Effector memory CD4-positive, alpha-beta T cell (primary cell): ENCODE results near the gene PLEKHH1.
"Not testable (repeated sequence)": the region's sequence is repeated elsewhere in the genome, so short reads cannot be mapped to it uniquely, and the experiment has no call there.

Experiments
- DNase-seq, 3 donors: peaks; one replicate each; pipeline ENCODE4 v3.0.0-alpha.2; 2020
- H3K27ac ChIP-seq: 2 replicates; pipeline ENCODE4 v1.7.0; 2013; ENCODE audit warnings: mild to moderate bottlenecking, low read length, moderate library complexity; ENCODE audit not compliant: insufficient read depth, poor library complexity, severe bottlenecking
- H3K27me3 ChIP-seq: replicated peaks from 2 replicates; pipeline ENCODE4 v1.7.0; 2013; ENCODE audit warnings: mild to moderate bottlenecking, low read length; ENCODE audit not compliant: insufficient read depth, control insufficient read depth, poor library complexity, severe bottlenecking
- H3K36me3 ChIP-seq: 2 replicates; pipeline ENCODE4 v1.7.0; 2013; ENCODE audit warnings: mild to moderate bottlenecking, low read length, moderate library complexity; ENCODE audit not compliant: control insufficient read depth, insufficient read depth
- H3K4me1 ChIP-seq: 2 replicates; pipeline ENCODE4 v1.7.0; 2013; ENCODE audit warnings: low read length, mild to moderate bottlenecking; ENCODE audit not compliant: control insufficient read depth, insufficient read depth, poor library complexity, severe bottlenecking
- H3K4me3 ChIP-seq: 2 replicates; pipeline ENCODE4 v1.7.0; 2013; ENCODE audit warnings: low read length, low read depth, mild to moderate bottlenecking; ENCODE audit not compliant: insufficient read depth, poor library complexity, severe bottlenecking
- H3K9me3 ChIP-seq: 2 replicates; pipeline ENCODE4 v1.7.0; 2013; ENCODE audit warnings: mild to moderate bottlenecking, low read length, moderate library complexity; ENCODE audit not compliant: control insufficient read depth

PLEKHH1 gene

DNA sequence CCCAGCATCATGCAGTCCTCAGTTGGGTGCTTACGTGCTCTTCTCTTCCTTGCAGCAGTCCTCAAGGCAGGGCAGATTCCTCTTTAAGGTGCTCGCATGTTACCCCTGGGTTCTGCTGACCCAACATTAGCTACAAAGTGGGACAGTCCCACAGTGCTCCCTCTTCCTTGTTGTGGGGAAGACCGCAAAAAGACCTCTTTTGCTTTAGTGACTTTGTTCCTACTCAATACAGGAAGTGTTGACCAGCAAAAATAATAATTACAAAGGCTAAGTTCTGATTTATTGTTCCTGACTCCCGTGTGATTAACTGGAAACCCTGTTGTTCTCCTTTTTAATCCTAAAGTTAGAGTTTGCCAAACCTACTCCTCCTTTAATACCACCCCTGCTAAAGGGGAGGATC lies 53.3 kb downstream of the PLEKHH1 start:
- Histone ChIP-seq H3K36me3 (peaks cover 28% of the 10 kb centered on the region), H3K27me3 (no peaks in the 10 kb centered on the region), H3K9me3 (no peaks in the 10 kb centered on the region), H3K27ac (no peak overlapping the region), H3K4me3 (no peak overlapping the region), H3K4me1 (no peaks in the 10 kb centered on the region)
- DNase-seq: no peak

DNA sequence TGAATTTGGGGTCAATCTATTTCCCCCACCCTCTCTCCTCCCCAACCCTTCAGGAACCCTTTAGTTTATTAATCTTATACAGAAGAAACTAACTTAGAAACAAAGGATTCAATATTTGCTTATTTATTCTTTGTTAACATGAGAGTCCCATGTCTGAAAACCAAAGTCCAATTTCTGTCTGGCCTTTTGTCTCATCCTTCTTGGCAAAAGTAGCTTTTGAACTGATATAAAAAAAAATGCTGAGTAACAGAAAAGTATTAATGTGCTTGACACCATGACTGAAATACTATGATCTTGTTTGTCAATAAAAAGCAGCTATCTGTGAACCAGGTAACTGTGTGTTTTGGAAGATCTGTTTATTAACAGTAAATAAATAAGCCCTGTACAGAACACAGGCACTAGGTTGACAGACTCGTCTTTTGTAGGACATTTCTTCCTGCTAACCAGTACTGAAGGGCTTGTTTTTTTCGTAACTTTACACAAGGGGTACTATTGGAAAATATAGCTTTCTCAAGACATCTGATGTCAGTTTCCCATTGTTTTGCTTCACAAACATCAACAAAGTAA lies 56.2 kb downstream of the PLEKHH1 start:
- Histone ChIP-seq H3K27me3 (no peaks in the 10 kb centered on the region), H3K36me3 (peaks cover 37% of the 10 kb centered on the region), H3K4me3 (no peak overlapping the region), H3K4me1 (no peaks in the 10 kb centered on the region), H3K27ac (no peak overlapping the region), H3K9me3 (no peaks in the 10 kb centered on the region)
- no peak for DNase-seq

GRCh38 chr14:67593650-67594049 lies 60.6 kb downstream of the PLEKHH1 start:
- not testable (repeated sequence) for H3K9me3 ChIP-seq, H3K4me1 ChIP-seq, H3K27ac ChIP-seq, H3K4me3 ChIP-seq, DNase-seq, H3K27me3 ChIP-seq
- peaks cover 29% of the 10 kb centered on the region for H3K36me3 ChIP-seq

DNA sequence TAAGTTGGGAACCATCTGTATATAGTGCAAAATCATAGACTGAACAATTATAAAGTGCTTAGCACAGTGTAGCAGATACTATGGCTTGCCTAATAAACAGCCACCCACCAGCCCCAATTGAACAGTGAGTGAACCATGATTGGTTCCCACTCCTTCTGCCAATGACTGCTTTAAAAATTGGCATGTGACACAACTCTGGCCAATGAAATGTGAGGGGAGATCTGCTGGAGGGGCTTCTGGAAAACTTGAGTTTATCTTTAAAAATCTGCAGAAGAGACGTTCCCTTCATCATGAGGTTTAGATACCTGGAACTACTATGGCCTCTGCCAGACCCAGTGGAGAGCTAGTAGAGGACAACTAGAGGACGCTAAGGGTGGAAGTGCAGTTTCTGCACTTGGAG lies 62.3 kb downstream of the PLEKHH1 start:
- no peaks in the 10 kb centered on the region for H3K27me3 ChIP-seq
- H3K27ac ChIP-seq: no peak overlapping the region
- peaks cover 16% of the 10 kb centered on the region for H3K4me1 ChIP-seq
- H3K4me3 ChIP-seq: no peak overlapping the region
- no peak for DNase-seq
- H3K9me3 ChIP-seq: no peaks in the 10 kb centered on the region
- peaks cover 16% of the 10 kb centered on the region for H3K36me3 ChIP-seq

DNA sequence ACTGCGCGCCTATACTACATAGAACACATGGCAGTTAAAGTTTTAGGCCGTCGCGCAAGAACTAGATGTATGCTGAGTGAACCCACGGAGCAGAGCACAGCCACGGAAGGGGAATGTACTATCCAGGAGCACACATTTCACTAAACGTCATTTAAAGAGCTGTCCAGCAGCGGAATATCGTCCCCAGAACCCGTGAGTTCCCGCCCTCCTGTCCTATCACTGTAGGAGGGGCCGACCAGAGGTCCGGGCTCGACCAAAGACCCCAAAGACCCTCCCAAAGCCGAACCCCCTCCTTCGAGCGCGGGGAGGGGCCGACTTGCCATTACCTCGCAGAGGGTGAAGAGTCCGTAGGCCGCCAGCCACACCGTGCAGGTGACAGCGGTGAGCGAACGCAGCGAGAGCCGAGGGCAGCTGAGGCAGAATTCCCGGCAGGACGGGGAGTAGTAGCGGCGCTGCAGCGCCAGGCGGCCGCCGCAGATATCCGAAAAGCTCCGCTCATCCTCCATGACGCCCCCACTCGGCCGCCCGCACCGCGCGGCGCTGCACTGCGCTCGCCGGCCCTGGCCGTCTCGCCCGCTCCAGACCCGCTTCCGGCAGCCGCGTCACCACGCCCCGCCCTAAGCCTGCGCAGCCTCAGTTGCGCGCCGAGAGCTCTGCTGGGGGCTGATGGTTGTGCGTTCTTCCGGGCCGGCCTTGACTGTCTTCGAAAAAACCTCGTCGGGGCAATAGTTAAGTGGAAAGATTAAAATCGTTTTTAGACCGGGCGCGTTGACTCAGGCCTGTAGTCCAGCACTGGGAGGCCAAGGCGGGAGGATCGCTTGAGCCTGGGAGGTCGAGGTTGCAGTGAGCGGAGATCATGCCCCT lies 66.8 kb downstream of the PLEKHH1 start, which contains the start of gene PIGH:
PIGH (minus strand) TSS at position 571 of the 864 bp plus-strand sequence; CDS start at position 506, 65 bp downstream.
- Histone ChIP-seq H3K27me3 (no peaks in the 10 kb centered on the region), H3K27ac (peak within 1 kb of the TSS; percentile 65), H3K36me3 (no peaks in the 10 kb centered on the region), H3K4me3 (peak within 1 kb of the TSS; percentile 87), H3K4me1 (peaks cover 16% of the 10 kb centered on the region), H3K9me3 (no peaks in the 10 kb centered on the region)
- DNase-seq: peak; percentile 89 to 90 (median 89)

DNA sequence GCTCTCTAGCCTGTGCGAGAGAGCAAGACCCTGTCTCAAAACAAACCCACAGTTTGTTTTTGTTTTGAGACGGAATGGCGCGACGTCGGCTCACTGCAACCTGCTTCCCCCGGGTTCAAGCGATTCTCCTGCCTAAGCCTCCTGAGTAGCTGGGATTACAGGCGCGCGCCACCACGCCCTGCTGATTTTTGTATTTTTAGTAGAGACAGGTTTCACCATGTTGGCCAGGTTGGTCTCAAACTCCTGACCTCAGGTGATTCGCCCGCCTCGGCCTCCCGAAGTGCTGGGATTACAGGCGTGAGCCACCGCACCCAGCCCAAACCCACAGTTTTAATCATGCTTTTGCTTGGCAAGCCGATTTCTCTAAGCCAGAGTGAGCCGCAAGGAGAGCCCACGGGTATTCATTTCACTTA lies 67.5 kb downstream of the PLEKHH1 start:
- H3K27me3 ChIP-seq, DNase-seq, H3K36me3 ChIP-seq, H3K9me3 ChIP-seq: not testable (repeated sequence)
- H3K4me1 ChIP-seq: peaks cover 16% of the 10 kb centered on the region
- H3K27ac ChIP-seq: peak overlapping the region; percentile 65
- peak overlapping the region; percentile 87 for H3K4me3 ChIP-seq

DNA sequence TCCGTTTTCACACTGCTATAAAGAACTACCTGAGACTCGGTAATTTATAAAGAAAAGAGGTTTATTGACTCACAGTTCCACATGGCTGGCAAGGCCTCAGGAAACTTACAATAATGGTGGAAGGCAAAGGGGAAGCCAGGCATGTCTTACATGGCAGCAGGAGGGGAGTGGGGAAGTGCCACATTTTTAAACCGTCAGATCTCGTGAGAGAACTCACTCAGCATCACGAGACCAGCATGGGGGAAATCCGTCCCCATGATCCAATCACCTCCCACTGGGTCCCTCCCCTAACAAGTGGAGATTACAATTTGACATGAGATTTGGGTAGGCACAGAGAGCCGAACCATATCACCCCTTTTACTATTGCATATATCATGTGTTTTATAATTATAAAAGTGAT lies 69.0 kb downstream of the PLEKHH1 start:
- no peak overlapping the region for H3K27ac ChIP-seq
- H3K27me3 ChIP-seq: no peaks in the 10 kb centered on the region
- no peak for DNase-seq

DNA sequence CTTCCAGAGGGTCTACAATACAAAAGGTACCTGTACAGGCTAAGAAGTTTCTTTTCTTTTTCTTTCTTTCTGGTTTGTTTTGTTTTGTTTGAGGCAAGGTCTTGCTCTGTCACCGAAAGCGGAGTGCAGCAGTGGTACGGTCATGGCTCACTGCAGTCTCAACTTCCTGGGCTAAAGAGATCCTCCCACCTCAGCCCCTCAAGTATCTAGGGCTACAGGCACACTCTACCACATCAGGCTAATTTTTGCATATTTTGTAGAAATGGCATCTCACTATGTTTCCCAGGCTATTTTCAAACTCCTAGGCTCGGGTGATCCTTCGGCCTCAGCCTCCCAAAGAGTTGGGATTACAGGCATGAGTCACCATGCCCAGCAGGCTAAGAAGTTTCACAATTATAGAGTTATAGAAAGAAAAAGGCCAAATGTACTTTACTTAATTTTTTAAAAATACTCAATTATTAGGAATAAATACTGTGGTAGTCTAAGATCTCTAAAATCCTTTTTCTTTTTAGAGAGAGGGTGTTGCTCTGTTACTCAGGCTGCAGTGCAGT lies 70.0 kb downstream of the PLEKHH1 start:
- Histone ChIP-seq H3K4me3 (no peak overlapping the region), H3K9me3 (no peaks in the 10 kb centered on the region), H3K36me3 (no peaks in the 10 kb centered on the region), H3K27ac (no peak overlapping the region), H3K4me1 (peaks cover 12% of the 10 kb centered on the region), H3K27me3 (no peaks in the 10 kb centered on the region)
- DNase-seq: no peak

More for the DNA sequence above, 69.0 kb downstream of the PLEKHH1 start:
- peaks cover 16% of the 10 kb centered on the region for H3K4me1 ChIP-seq
- no peaks in the 10 kb centered on the region for H3K36me3 ChIP-seq
- H3K4me3 ChIP-seq: no peak overlapping the region
- no peaks in the 10 kb centered on the region for H3K9me3 ChIP-seq

DNA sequence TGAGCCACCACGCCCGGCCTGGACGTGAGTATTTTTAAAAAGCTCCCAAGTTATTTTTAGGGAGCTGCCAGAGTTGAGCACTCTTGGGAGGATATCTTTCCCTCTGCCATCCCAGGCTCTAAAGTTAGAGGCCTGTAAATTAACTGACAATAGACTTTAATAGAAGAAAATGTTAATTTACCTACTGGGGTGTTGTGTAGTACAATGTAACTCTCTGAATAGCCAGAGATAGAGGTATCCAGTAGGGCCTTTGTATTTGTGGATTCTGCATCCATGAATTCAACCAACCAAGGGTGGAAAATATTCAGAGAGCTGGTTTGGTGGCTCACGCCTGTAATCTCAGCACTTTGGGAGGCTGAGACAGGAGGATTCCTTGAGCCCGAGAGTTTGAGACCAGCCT lies 74.6 kb downstream of the PLEKHH1 start:
- DNase-seq: no peak
- Histone ChIP-seq H3K27me3 (no peaks in the 10 kb centered on the region), H3K9me3 (no peaks in the 10 kb centered on the region), H3K4me3 (no peak overlapping the region), H3K4me1 (no peaks in the 10 kb centered on the region), H3K36me3 (no peaks in the 10 kb centered on the region), H3K27ac (no peak overlapping the region)
